ENCODE results near the gene PGF.

DNA sequence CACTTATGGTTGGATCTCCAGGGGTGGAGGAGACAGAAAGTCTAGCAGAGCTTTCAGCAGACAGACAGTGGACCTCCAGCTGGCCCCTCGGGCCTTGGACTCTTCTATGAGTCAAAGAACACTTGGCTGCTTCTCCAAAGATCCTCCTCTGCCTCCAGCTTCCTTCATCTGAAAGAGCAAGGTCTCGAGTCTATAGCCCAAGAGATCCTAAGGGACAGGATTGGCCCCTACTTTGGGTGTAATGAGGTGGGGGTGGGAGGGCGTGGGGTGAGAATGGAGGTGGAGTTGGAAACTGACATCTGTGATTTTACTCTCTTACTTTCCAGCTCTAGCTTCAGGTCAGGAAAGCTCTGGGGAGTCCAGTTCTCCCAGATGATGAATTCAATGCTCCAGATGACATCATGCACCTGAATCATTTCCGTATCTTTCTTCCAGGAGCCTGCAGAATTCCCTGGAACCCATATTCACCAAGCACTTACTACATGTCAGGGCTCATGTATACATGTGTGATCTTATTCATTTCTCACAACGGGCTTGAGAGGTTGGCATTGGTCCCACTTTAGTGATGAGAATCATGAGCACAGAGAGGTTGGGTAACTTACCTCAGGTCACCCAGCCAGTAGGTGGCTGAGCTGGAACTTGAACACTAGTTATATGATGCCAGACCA is 10.2 kb upstream of the PGF start:
- no peak for TF ChIP-seq EZH2phosphoT487 (IDR thresholded peaks at IDR 0.05; ENCODE audit: insufficient read depth, low read depth)
- TF ChIP-seq EZH2 (IDR thresholded peaks at IDR 0.05; ENCODE audit: insufficient read depth, poor library complexity, severe bottlenecking), result no peak

All from GM23248 (cell line).